ENCODE measurements around the gene ABCD3.

DNA sequence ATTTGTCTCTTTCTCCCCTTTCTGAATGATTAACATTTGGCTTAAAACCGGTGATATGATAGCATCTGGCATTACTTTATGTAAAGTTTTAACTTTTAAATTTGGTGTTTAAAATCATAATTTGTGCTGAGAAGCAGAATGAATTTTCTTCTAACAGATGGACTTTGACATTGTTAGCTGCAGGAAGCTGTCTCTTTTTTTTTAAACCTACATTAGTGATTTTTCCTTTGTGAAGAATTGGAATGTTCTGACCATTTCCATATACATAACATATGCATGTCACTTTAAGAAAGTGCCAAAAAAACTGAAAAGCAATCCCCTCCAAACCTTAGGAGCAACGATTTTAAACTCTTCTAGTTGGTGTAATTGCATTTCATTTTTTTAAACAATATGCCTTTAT is 101.2 kb downstream of the ABCD3 start:
- no peak for TF ChIP-seq CTCF (IDR thresholded peaks at IDR 0.05)
- TF ChIP-seq POLR2A (IDR thresholded peaks at IDR 0.05): no peak
